Neural cell (in vitro differentiated cells): ENCODE measurements around the gene NFIA. TPM values are rescaled to one million over a fixed set of nuclear protein-coding genes. Genes with fewer than 3 reads are reported as not detected.

Experiments
- H2AFZ ChIP-seq: fragments of 200-600, 300-800 bp; sonication (generic), shearing (Covaris generic); 2 replicates; pipeline ENCODE4 v1.6.0; 2014; ENCODE audit warnings: low read depth, mild to moderate bottlenecking, antibody characterized with exemption, low read length, moderate library complexity
- H3F3A ChIP-seq: fragments of 200-600 bp; shearing (Covaris generic); 2 replicates; pipeline ENCODE4 v1.6.1; 2016; ENCODE audit warnings: mild to moderate bottlenecking, moderate library complexity, mixed read lengths, antibody characterized with exemption, low read length; ENCODE audit not compliant: insufficient read depth, poor library complexity, severe bottlenecking
- H3K27ac ChIP-seq: fragments of 200-600, 300-800 bp; sonication (generic), shearing (Covaris generic); 2 replicates; pipeline ENCODE4 v1.5.1; 2014; ENCODE audit warnings: mild to moderate bottlenecking, low read length, moderate library complexity
- H3K27me3 ChIP-seq: fragments of 300-800, 200-600 bp; sonication (generic), shearing (Covaris generic); 2 replicates; pipeline ENCODE4 v1.6.0; 2014; ENCODE audit warnings: mild to moderate bottlenecking, low read depth, low read length, moderate library complexity; ENCODE audit not compliant: insufficient read depth
- H3K36me3 ChIP-seq: fragments of 300-800, 200-600 bp; sonication (generic), shearing (Covaris generic); 2 replicates; pipeline ENCODE4 v1.5.1; 2014; ENCODE audit warnings: mild to moderate bottlenecking, antibody characterized with exemption, low read length, moderate library complexity; ENCODE audit not compliant: insufficient read depth
- H3K4me2 ChIP-seq: fragments of 300-800, 200-600 bp; sonication (generic), shearing (Covaris generic); 2 replicates; pipeline ENCODE4 v1.6.0; 2014; ENCODE audit warnings: mild to moderate bottlenecking, low read length
- H3K4me3 ChIP-seq: fragments of 300-800, 200-600 bp; sonication (generic), shearing (Covaris generic); 2 replicates; pipeline ENCODE4 v1.5.1; 2014; ENCODE audit warnings: mild to moderate bottlenecking, low read length, moderate library complexity
- H3K79me2 ChIP-seq: fragments of 200-600 bp; shearing (Covaris generic); replicated peaks from 2 replicates; pipeline ENCODE4 v1.6.0; 2014; ENCODE audit warnings: mild to moderate bottlenecking, low read length, moderate library complexity; ENCODE audit not compliant: insufficient read depth
- H3K9ac ChIP-seq: fragments of 300-800, 200-600 bp; sonication (generic), shearing (Covaris generic); 2 replicates; pipeline ENCODE4 v1.6.1; 2016; ENCODE audit warnings: mild to moderate bottlenecking, low read length, mixed read lengths
- H3K9me2 ChIP-seq: fragments of 200-600 bp; shearing (Covaris generic); 2 replicates; pipeline ENCODE4 v1.6.1; 2016; ENCODE audit warnings: mild to moderate bottlenecking, low read length, mixed read lengths; ENCODE audit not compliant: insufficient read depth
- H3K9me3 ChIP-seq: fragments of 200-600, 300-800 bp; sonication (generic), shearing (Covaris generic); 2 replicates; pipeline ENCODE4 v1.6.1; 2016; ENCODE audit warnings: mild to moderate bottlenecking, mixed run types, low read length, moderate library complexity, mixed read lengths
- H4K20me1 ChIP-seq: fragments of 200-600 bp; shearing (Covaris generic); 2 replicates; pipeline ENCODE4 v1.6.1; 2016; ENCODE audit warnings: mild to moderate bottlenecking, mixed run types; ENCODE audit not compliant: insufficient read depth
- EP300 ChIP-seq: fragments of 450-650 bp; conservative IDR thresholded peaks from 2 replicates; pipeline ENCODE4 v1.6.1; 2014; ENCODE audit warnings: antibody characterized with exemption, mild to moderate bottlenecking, moderate library complexity; ENCODE audit not compliant: poor library complexity, severe bottlenecking
- EZH2 ChIP-seq: fragments of 200-600, 300-800 bp; shearing (Covaris generic), sonication (generic); IDR thresholded peaks from 2 replicates; pipeline ENCODE4 v1.6.1; 2014; ENCODE audit warnings: antibody characterized with exemption, low read length, borderline replicate concordance, mild to moderate bottlenecking; ENCODE audit not compliant: insufficient read depth, poor library complexity, severe bottlenecking
- MXI1 ChIP-seq: fragments of 450-650 bp; conservative IDR thresholded peaks from 2 replicates; pipeline ENCODE4 v1.6.1; 2014; ENCODE audit warnings: antibody characterized with exemption, mild to moderate bottlenecking; ENCODE audit not compliant: poor library complexity, severe bottlenecking
- POLR2AphosphoS5 ChIP-seq: IDR thresholded peaks from 2 replicates; pipeline ENCODE4 v1.6.1; 2012
- RAD21 ChIP-seq: fragments of 450-650 bp; conservative IDR thresholded peaks from 2 replicates; pipeline ENCODE4 v1.6.1; 2014; ENCODE audit warnings: antibody characterized with exemption, mild to moderate bottlenecking, moderate library complexity
- REST ChIP-seq: IDR thresholded peaks from 2 replicates; pipeline ENCODE4 v1.6.1; 2012; ENCODE audit warnings: borderline replicate concordance
- SMC3 ChIP-seq: fragments of 450-650 bp; conservative IDR thresholded peaks from 2 replicates; pipeline ENCODE4 v1.6.1; 2014; ENCODE audit warnings: antibody characterized with exemption, mild to moderate bottlenecking, moderate library complexity; ENCODE audit not compliant: poor library complexity
- TAF1 ChIP-seq: IDR thresholded peaks from 2 replicates; pipeline ENCODE4 v1.6.1; 2012; ENCODE audit warnings: low read depth
- polyA plus RNA-seq: library from polyadenylated mRNA; depleted of rRNA; stranded (reverse); fragments of >200 nt; gene quantifications from 2 replicates; pipeline ENCODE4 v1.2.3, GENCODE V29; 2014
- TF ChIP-seq, protein P1 (sequence below): fragments of 450-650 bp; IDR thresholded peaks from 2 replicates; pipeline ENCODE4 v1.5.1; 2014; ENCODE audit warnings: antibody characterized with exemption, mild to moderate bottlenecking, moderate library complexity; ENCODE audit not compliant: poor library complexity, severe bottlenecking

The NFIA gene
- polyA plus RNA-seq, 1 donor from 2014 or later = 0.47 TPM

- Histone ChIP-seq H2AFZ (no peak overlapping the region), H3K4me2 (no peak overlapping the region), H3K4me3 (no peak overlapping the region), H3K9me2 (no peaks in the 10 kb centered on the region), H3K27me3 (no peaks in the 10 kb centered on the region), H3K27ac (no peak overlapping the region), H3F3A (no peaks in the 10 kb centered on the region), H3K79me2 (no peaks in the 10 kb centered on the region), H3K9ac (no peak overlapping the region), H4K20me1 (no peaks in the 10 kb centered on the region), H3K9me3 (no peaks in the 10 kb centered on the region), H3K36me3 (no peaks in the 10 kb centered on the region)
- TF ChIP-seq SMC3 (no peak), TAF1 (no peak), EZH2 (no peak), MXI1 (no peak), REST (no peak), RAD21 (no peak), EP300 (no peak), POLR2AphosphoS5 (no peak)
- TF ChIP-seq, protein P1, sequence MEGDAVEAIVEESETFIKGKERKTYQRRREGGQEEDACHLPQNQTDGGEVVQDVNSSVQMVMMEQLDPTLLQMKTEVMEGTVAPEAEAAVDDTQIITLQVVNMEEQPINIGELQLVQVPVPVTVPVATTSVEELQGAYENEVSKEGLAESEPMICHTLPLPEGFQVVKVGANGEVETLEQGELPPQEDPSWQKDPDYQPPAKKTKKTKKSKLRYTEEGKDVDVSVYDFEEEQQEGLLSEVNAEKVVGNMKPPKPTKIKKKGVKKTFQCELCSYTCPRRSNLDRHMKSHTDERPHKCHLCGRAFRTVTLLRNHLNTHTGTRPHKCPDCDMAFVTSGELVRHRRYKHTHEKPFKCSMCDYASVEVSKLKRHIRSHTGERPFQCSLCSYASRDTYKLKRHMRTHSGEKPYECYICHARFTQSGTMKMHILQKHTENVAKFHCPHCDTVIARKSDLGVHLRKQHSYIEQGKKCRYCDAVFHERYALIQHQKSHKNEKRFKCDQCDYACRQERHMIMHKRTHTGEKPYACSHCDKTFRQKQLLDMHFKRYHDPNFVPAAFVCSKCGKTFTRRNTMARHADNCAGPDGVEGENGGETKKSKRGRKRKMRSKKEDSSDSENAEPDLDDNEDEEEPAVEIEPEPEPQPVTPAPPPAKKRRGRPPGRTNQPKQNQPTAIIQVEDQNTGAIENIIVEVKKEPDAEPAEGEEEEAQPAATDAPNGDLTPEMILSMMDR = no peak
Observed at GRCh38 chr1:61138921-61139774, 56.8 kb downstream of the NFIA start.

DNA sequence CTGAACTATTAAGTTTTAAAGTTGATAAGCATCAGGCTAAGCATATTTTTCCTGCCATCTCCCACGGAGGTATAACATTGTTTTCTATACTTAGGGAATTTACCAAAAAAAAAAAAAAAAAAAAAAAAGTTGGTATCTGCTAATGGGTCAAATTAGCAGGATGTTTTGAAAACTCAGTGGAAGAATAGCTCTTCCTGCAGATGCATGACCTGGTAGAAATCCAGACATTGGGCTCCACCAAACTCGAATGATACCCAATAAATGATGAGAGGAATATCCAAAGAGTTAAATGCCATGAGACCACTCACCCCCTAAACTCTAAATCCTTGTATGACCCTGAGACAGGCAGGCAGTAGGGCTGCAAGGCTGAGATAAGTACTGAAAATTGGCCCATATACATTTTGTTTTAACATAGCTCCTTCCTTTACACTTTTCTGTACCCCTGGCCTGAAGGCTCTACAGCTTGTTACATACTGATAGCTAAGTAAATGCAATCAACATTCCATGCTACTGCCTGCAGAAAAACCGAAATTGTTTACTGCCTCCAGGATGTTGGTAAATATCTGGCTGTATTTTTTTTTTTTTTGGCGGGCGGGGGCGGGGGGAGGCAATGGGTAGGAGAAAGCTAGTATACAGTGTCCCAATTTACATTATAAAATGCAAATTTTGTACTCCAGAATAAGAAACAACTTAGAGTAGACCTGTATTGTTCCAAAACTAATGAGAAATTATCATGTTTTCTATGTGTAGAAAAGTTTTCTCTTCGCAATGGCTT lies 57.6 kb downstream of the NFIA start:
- Histone ChIP-seq H3K79me2 (no peaks in the 10 kb centered on the region), H3K36me3 (no peaks in the 10 kb centered on the region), H3K27me3 (no peaks in the 10 kb centered on the region), H4K20me1 (no peaks in the 10 kb centered on the region), H3K4me3 (no peak overlapping the region), H3K27ac (no peak overlapping the region), H3K4me2 (no peak overlapping the region), H2AFZ (no peak overlapping the region), H3K9me2 (no peaks in the 10 kb centered on the region), H3F3A (no peaks in the 10 kb centered on the region), H3K9me3 (no peaks in the 10 kb centered on the region), H3K9ac (no peak overlapping the region)
- no peak for TF ChIP-seq EZH2
- TF ChIP-seq POLR2AphosphoS5 = no peak
- TF ChIP-seq EP300 = no peak
- TF ChIP-seq MXI1 = no peak
- TF ChIP-seq RAD21 = no peak
- TF ChIP-seq, protein P1 = no peak
- TF ChIP-seq SMC3 = no peak
- no peak for TF ChIP-seq REST
- TF ChIP-seq TAF1 = no peak
